GM12878 (cell line): ENCODE results near the gene CELF6. TPM values are rescaled to one million over a fixed set of nuclear protein-coding genes. Genes with fewer than 3 reads are reported as not detected.

Experiments used
- ATAC-seq: fragments of 200-7000 bp; cut with Tn5 transposase; 3 replicates; pipeline ENCODE4 v1.9.1; 2020; ENCODE audit warnings: mild to moderate bottlenecking, moderate library complexity
- BruUV-seq: library from RNA; stranded (reverse); fragments of 400-500 nt; replicated peaks from 2 replicates; lab custom pipeline; 2021; lab: Mats Ljungman, UMichigan
- CTCF ChIA-PET: fragments of 300-600 bp; sonication (Branson Sonifier 250); formaldehyde crosslinking; extraction: SDS; loops from one replicate; lab custom pipeline; 2021; ENCODE audit warnings: inconsistent platforms; lab: Yijun Ruan, JAX
- POLR2A ChIA-PET: fragments of 350-600 bp; formaldehyde crosslinking; extraction: SDS; loops from one replicate; lab custom pipeline; 2021; ENCODE audit warnings: inconsistent platforms; lab: Charles Lee
- RAD21 ChIA-PET: fragments of 300-600 bp; sonication (Branson Sonifier 250); formaldehyde crosslinking; loops from one replicate; lab custom pipeline; 2023; ENCODE audit warnings: antibody characterized with exemption; ENCODE audit not compliant: unreplicated experiment; lab: Charles Lee
- SMC1A ChIA-PET: fragments of 300-600 bp; sonication (Branson Sonifier 250); formaldehyde crosslinking; loops from one replicate; lab custom pipeline; 2023; ENCODE audit not compliant: unreplicated experiment, uncharacterized antibody; lab: Charles Lee
- DNase-seq: peaks from one replicate; pipeline ENCODE4 v3.0.0-alpha.2; 2011; ENCODE audit warnings: low read depth, low spot score
- FAIRE-seq: peaks from 3 replicates; lab custom pipeline; 2011; peaks lifted over from hg19 to GRCh38; lab: Jason Lieb, UNC
- H2AFZ ChIP-seq: 2 replicates; pipeline ENCODE4 v1.6.0; 2011; ENCODE audit warnings: low read depth, low read length, control low read depth; ENCODE audit not compliant: control insufficient read depth
- H3K27ac ChIP-seq: 2 replicates; pipeline ENCODE4 v1.5.1; 2011; ENCODE audit warnings: control low read depth; ENCODE audit not compliant: control insufficient read depth, insufficient read depth
- H3K27me3 ChIP-seq, 2 experiments: replicated peaks in 1 of 2; 2 replicates each; pipeline versions ENCODE4 v1.6.0 to v1.6.1; 2011; ENCODE audit warnings: low read length in 1 of 2; ENCODE audit not compliant: control insufficient read depth in 2 of 2, insufficient read depth in 2 of 2
- H3K36me3 ChIP-seq, 2 experiments: 2 replicates each; pipeline ENCODE4 v1.5.1; 2011; ENCODE audit warnings: low read length in 1 of 2; ENCODE audit not compliant: control insufficient read depth in 2 of 2, insufficient read depth in 2 of 2
- H3K4me1 ChIP-seq: 2 replicates; pipeline ENCODE4 v1.6.1; 2011; ENCODE audit warnings: mild to moderate bottlenecking, low read length, moderate library complexity, mixed read lengths; ENCODE audit not compliant: control insufficient read depth, insufficient read depth
- H3K4me2 ChIP-seq: 2 replicates; pipeline ENCODE4 v1.6.0; 2011; ENCODE audit warnings: control low read depth; ENCODE audit not compliant: control insufficient read depth, insufficient read depth
- H3K4me3 ChIP-seq: fragments of 200-600 bp; sonication (generic); 2 replicates; pipeline ENCODE4 v1.5.1; 2016
- H3K79me2 ChIP-seq: 2 replicates; pipeline ENCODE4 v1.6.0; 2011; ENCODE audit warnings: low read length; ENCODE audit not compliant: control insufficient read depth, insufficient read depth
- H3K9ac ChIP-seq: 2 replicates; pipeline ENCODE4 v1.8.0; 2011; ENCODE audit warnings: low read length, control low read depth, mixed read lengths; ENCODE audit not compliant: control insufficient read depth, insufficient read depth
- H3K9me3 ChIP-seq: replicated peaks from 3 replicates; pipeline ENCODE4 v1.5.1; 2011; ENCODE audit warnings: mild to moderate bottlenecking, low read length; ENCODE audit not compliant: control insufficient read depth, insufficient read depth
- H4K20me1 ChIP-seq: 2 replicates; pipeline ENCODE4 v1.6.0; 2011; ENCODE audit not compliant: control insufficient read depth, insufficient read depth
- BACH1 ChIP-seq: fragments of 450-650 bp; IDR thresholded peaks from 2 replicates; pipeline ENCODE4 v1.6.1; 2017; ENCODE audit warnings: mild to moderate bottlenecking, borderline replicate concordance
- BCLAF1 ChIP-seq: fragments of 450-650 bp; IDR thresholded peaks from 2 replicates; pipeline ENCODE4 v1.6.1; 2017; ENCODE audit warnings: antibody characterized with exemption, mild to moderate bottlenecking, moderate library complexity
- GATAD2B ChIP-seq: fragments of 450-650 bp; conservative IDR thresholded peaks from 2 replicates; pipeline ENCODE4 v1.6.1; 2017; ENCODE audit warnings: low read depth, mild to moderate bottlenecking, moderate library complexity
- IKZF1 ChIP-seq: fragments of 450-650 bp; conservative IDR thresholded peaks from 2 replicates; pipeline ENCODE4 v1.6.1; 2017; ENCODE audit warnings: antibody characterized with exemption, mild to moderate bottlenecking
- NBN ChIP-seq: fragments of 450-650 bp; IDR thresholded peaks from 2 replicates; pipeline ENCODE4 v1.6.1; 2016
- NFXL1 ChIP-seq: fragments of 450-650 bp; IDR thresholded peaks from 2 replicates; pipeline ENCODE4 v1.6.1; 2017; ENCODE audit warnings: antibody characterized with exemption, mild to moderate bottlenecking, borderline replicate concordance
- NRF1 ChIP-seq: conservative IDR thresholded peaks from 2 replicates; pipeline ENCODE4 v1.6.1; 2011; ENCODE audit warnings: mild to moderate bottlenecking, low read depth, low read length, improper control_type of control experiment
- SIN3A ChIP-seq: IDR thresholded peaks from 2 replicates; pipeline ENCODE4 v1.6.1; 2012; ENCODE audit warnings: low read depth, low read length, improper control_type of control experiment
- TCF3 ChIP-seq: IDR thresholded peaks from 2 replicates; pipeline ENCODE4 v1.6.1; 2012; ENCODE audit warnings: low read depth, mild to moderate bottlenecking, low read length, borderline replicate concordance; ENCODE audit not compliant: insufficient read depth
- WGBS: methylation state at CpG from one replicate; pipeline ENCODE4 v1.1.6; 2016; ENCODE audit warnings: low lambda C conversion rate; ENCODE audit not compliant: insufficient replicate concordance, insufficient coverage; ENCODE audit errors: missing lambda C conversion rate; 5-methylcytosine and 5-hydroxymethylcytosine counted together
- in situ Hi-C: fragments of 300-500 bp; cut with MboI; formaldehyde crosslinking; loops from 9 replicates; pipeline ENCODE4 v1.14.3; 2018; ENCODE audit warnings: mixed read lengths
- intact Hi-C: fragments of 100-400 bp; cut with micrococcal nuclease; formaldehyde crosslinking; loops from one replicate; pipeline ENCODE4 v1.14.2; 2022; ENCODE audit not compliant: unreplicated experiment
- polyA plus RNA-seq, 11 experiments: library from polyadenylated mRNA; depleted of rRNA in 4 of 11; unstranded in 6 of 11; stranded (reverse) in 5 of 11; fragments of >200 nt; fragmentation: Nextera tagmentation in 4 of 11; fragmentation: Illumina TruSeq in 1 of 11; extraction: Ambion mirVana in 4 of 11; extraction: Trizol in 1 of 11; gene quantifications; 1 replicate in 1 of 11; 2 replicates in 10 of 11; pipeline versions ENCODE4 v1.2.1 to v1.2.3, GENCODE V29; 2011 to 2016; ENCODE audit warnings: inconsistent platforms in 2 of 11, missing spikeins in 2 of 11, low read depth in 1 of 11
- total RNA-seq, 4 experiments: library from RNA; depleted of rRNA in 3 of 4; stranded (reverse); fragments of >200 nt in 3 of 4; fragmentation: Illumina TruSeq in 1 of 4; extraction: Trizol in 1 of 4; gene quantifications; 2 replicates each; pipeline versions ENCODE4 v1.2.1 to v1.2.3, GENCODE V29; 2013 to 2021

The CELF6 gene
- total and polyA plus RNA-seq, 10 of the 15 experiments (the other 5 are each of a cell fraction or from before 2014, with no cell fraction given) = 0.06 to 0.54 (median 0.23) TPM; not detected in 1

GRCh38 chr15:72302955-72303354 lies 17.0 kb downstream of the CELF6 start:
- FAIRE-seq (no peak), DNase-seq (no peak), ATAC-seq (no peak)
- H3K4me3 ChIP-seq = no peak overlapping the region
- no peaks in the 10 kb centered on the region for H3K79me2 ChIP-seq
- TF ChIP-seq BCLAF1 (no peak), BACH1 (no peak), NBN (no peak), NRF1 (no peak), TCF3 (no peak), IKZF1 (no peak), GATAD2B (no peak), SIN3A (no peak), NFXL1 (no peak)
- no peak overlapping the region for H2AFZ ChIP-seq
- POLR2A ChIA-PET = no interaction called here
- H3K9me3 ChIP-seq = no peaks in the 10 kb centered on the region
- H3K36me3 ChIP-seq = no peaks in the 10 kb centered on the region
- SMC1A ChIA-PET = interaction anchor here (0.9 kb wide), 1 partner anchor 37 kb away, joined by 3 read pairs; no protein-coding TSS in a partner anchor
- H3K27ac ChIP-seq = no peak overlapping the region
- H3K4me2 ChIP-seq = no peak overlapping the region
- in situ Hi-C loops (no loop called here), intact Hi-C loops (no loop called here)
- RAD21 ChIA-PET = no interaction called here
- H3K27me3 ChIP-seq = no peaks in the 10 kb centered on the region
- H3K4me1 ChIP-seq = no peaks in the 10 kb centered on the region
- H3K9ac ChIP-seq = no peak overlapping the region
- WGBS = 74% methylated on average over 1 of the region's 1 CpG
- H4K20me1 ChIP-seq = no peaks in the 10 kb centered on the region
- CTCF ChIA-PET = interaction anchor here (0.6 to 1.6 kb wide), 2 partner anchors 10 to 21 kb away, joined by 3 to 4 read pairs; no protein-coding TSS in a partner anchor
- BruUV-seq = no TSS peak
